WTC11 (cell line): ENCODE measurements around the gene NFIX. TPM values are rescaled to one million over a fixed set of nuclear protein-coding genes. Genes with fewer than 3 reads are reported as not detected.

ENCODE experiments used
- ELF4 ChIP-seq: sonication (generic); formaldehyde crosslinking; IDR thresholded peaks from 2 replicates; pipeline ENCODE4 v1.8.1; 2022; ENCODE audit warnings: low read depth, mild to moderate bottlenecking, moderate library complexity, missing genetic modification reagents
- EMX1 ChIP-seq: fragments of 250-450 bp; sonication (Bioruptor Pico); IDR thresholded peaks from 2 replicates; pipeline ENCODE4 v1.8.0; 2021; ENCODE audit warnings: mild to moderate bottlenecking
- ETV6 ChIP-seq: sonication (generic); formaldehyde crosslinking; IDR thresholded peaks from 2 replicates; pipeline ENCODE4 v1.8.1; 2022; ENCODE audit warnings: mild to moderate bottlenecking, missing genetic modification reagents
- FOXP1 ChIP-seq: sonication (generic); formaldehyde crosslinking; IDR thresholded peaks from 2 replicates; pipeline ENCODE4 v1.8.0; 2022; ENCODE audit warnings: missing genetic modification reagents, mild to moderate bottlenecking, moderate library complexity, borderline replicate concordance
- GTF2I ChIP-seq: fragments of 250-450 bp; sonication (Bioruptor Pico); conservative IDR thresholded peaks from 2 replicates; pipeline ENCODE4 v1.4.0; 2021; ENCODE audit warnings: mild to moderate bottlenecking
- JAZF1 ChIP-seq: fragments of 250-450 bp; sonication (Bioruptor Pico); IDR thresholded peaks from 2 replicates; pipeline ENCODE4 v1.9.0; 2021; ENCODE audit warnings: moderate library complexity, mild to moderate bottlenecking, inconsistent platforms
- KAT7 ChIP-seq: sonication (generic); formaldehyde crosslinking; IDR thresholded peaks from 2 replicates; pipeline ENCODE4 v1.8.1; 2023; ENCODE audit warnings: missing genetic modification reagents, mild to moderate bottlenecking, borderline replicate concordance
- NFATC4 ChIP-seq: fragments of 250-450 bp; sonication (Bioruptor Pico); IDR thresholded peaks from 2 replicates; pipeline ENCODE4 v1.9.0; 2021; ENCODE audit warnings: mild to moderate bottlenecking
- TP53 ChIP-seq: sonication (generic); formaldehyde crosslinking; IDR thresholded peaks from 2 replicates; pipeline ENCODE4 v1.8.1; 2023; ENCODE audit warnings: mild to moderate bottlenecking, missing genetic modification reagents
- ZNF232 ChIP-seq: sonication (generic); formaldehyde crosslinking; IDR thresholded peaks from 2 replicates; pipeline ENCODE4 v1.8.0; 2022; ENCODE audit warnings: mild to moderate bottlenecking, missing genetic modification reagents
- total RNA-seq: library from RNA; stranded (reverse); gene quantifications from 3 replicates; pipeline ENCODE4 v1.2.3, GENCODE V29; 2021
- TF ChIP-seq, protein P1 (sequence below): sonication (generic); formaldehyde crosslinking; IDR thresholded peaks from 2 replicates; pipeline ENCODE4 v1.8.1; 2023; ENCODE audit warnings: mild to moderate bottlenecking, missing genetic modification reagents
- TF ChIP-seq, protein P2 (sequence below): sonication (generic); formaldehyde crosslinking; IDR thresholded peaks from 2 replicates; pipeline ENCODE4 v1.8.1; 2022; ENCODE audit warnings: mild to moderate bottlenecking, moderate library complexity, missing genetic modification reagents
- TF ChIP-seq, protein P3 (sequence below): sonication (generic); formaldehyde crosslinking; IDR thresholded peaks from 2 replicates; pipeline ENCODE4 v1.8.0; 2023; ENCODE audit warnings: missing genetic modification reagents
- TF ChIP-seq, protein P4 (sequence below): fragments of 250-450 bp; sonication (Bioruptor Pico); IDR thresholded peaks from 2 replicates; pipeline ENCODE4 v1.9.0; 2021; ENCODE audit warnings: mild to moderate bottlenecking
- TF ChIP-seq, protein P5 (sequence below): sonication (generic); formaldehyde crosslinking; IDR thresholded peaks from 2 replicates; pipeline ENCODE4 v1.8.0; 2022; ENCODE audit warnings: missing genetic modification reagents
- TF ChIP-seq, protein P6 (sequence below): sonication (generic); formaldehyde crosslinking; IDR thresholded peaks from 2 replicates; pipeline ENCODE4 v1.8.1; 2023; ENCODE audit warnings: mild to moderate bottlenecking, missing genetic modification reagents, borderline replicate concordance
- TF ChIP-seq, protein P7 (sequence below): sonication (generic); formaldehyde crosslinking; conservative IDR thresholded peaks from 2 replicates; pipeline ENCODE4 v1.8.1; 2023; ENCODE audit warnings: mild to moderate bottlenecking, low read depth, missing genetic modification reagents, moderate library complexity
- TF ChIP-seq, protein P8 (sequence below): sonication (generic); formaldehyde crosslinking; IDR thresholded peaks from 2 replicates; pipeline ENCODE4 v1.8.0; 2022; ENCODE audit warnings: mild to moderate bottlenecking, missing genetic modification reagents
- TF ChIP-seq, protein P9 (sequence below): sonication (generic); formaldehyde crosslinking; IDR thresholded peaks from 2 replicates; pipeline ENCODE4 v1.8.1; 2022; ENCODE audit warnings: missing genetic modification reagents, borderline replicate concordance
- TF ChIP-seq, protein P10 (sequence below): sonication (generic); formaldehyde crosslinking; IDR thresholded peaks from 2 replicates; pipeline ENCODE4 v1.8.0; 2022; ENCODE audit warnings: mild to moderate bottlenecking, missing genetic modification reagents

NFIX gene
- total RNA-seq, 1 experiment from 2014 or later = 1.4 TPM

DNA sequence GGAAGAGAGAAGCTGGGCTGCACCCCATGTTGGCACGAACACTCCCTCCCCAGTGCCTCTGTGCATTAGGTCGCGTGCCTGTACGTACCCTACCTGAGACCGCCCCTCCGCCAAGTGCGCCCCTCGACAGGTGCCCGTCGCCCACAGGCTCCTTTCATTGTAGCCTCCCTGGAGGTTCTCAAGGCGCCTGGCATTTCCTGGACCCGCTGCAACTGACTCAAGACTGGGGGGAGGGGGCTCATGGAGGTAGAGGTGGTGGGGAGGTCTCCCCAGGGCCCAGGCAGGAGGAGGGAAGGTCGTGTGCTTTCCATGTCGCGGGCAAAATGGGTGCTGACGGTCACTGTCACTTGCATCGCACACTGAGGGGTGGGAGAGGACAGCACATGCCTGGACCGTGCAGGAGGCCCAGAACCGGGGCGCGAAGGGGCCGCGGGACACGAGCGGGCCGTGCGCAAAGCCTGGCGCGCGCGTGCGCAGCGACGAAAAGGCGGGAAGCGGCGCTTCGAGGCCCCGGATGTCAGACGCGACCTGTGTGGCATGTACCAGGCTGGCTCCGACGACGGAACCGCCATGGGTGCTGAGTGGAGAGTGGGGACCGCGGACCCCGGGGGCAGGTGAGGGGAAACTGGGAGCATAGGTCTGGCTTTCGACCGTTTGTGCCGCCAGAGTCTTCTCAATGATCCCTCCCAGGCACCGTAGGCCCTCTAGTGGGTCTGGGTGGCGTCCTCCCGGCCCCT, 16.5 kb downstream of the NFIX start (continued):
- TF ChIP-seq, protein P1, sequence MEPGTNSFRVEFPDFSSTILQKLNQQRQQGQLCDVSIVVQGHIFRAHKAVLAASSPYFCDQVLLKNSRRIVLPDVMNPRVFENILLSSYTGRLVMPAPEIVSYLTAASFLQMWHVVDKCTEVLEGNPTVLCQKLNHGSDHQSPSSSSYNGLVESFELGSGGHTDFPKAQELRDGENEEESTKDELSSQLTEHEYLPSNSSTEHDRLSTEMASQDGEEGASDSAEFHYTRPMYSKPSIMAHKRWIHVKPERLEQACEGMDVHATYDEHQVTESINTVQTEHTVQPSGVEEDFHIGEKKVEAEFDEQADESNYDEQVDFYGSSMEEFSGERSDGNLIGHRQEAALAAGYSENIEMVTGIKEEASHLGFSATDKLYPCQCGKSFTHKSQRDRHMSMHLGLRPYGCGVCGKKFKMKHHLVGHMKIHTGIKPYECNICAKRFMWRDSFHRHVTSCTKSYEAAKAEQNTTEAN = peak; percentile 95
- TF ChIP-seq, protein P2, sequence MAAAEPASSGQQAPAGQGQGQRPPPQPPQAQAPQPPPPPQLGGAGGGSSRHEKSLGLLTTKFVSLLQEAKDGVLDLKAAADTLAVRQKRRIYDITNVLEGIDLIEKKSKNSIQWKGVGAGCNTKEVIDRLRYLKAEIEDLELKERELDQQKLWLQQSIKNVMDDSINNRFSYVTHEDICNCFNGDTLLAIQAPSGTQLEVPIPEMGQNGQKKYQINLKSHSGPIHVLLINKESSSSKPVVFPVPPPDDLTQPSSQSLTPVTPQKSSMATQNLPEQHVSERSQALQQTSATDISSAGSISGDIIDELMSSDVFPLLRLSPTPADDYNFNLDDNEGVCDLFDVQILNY (CRISPR knock-in tag) = peak; percentile 92
- TF ChIP-seq, protein P3, sequence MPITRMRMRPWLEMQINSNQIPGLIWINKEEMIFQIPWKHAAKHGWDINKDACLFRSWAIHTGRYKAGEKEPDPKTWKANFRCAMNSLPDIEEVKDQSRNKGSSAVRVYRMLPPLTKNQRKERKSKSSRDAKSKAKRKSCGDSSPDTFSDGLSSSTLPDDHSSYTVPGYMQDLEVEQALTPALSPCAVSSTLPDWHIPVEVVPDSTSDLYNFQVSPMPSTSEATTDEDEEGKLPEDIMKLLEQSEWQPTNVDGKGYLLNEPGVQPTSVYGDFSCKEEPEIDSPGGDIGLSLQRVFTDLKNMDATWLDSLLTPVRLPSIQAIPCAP (CRISPR knock-in tag) = peak; percentile 97
- TF ChIP-seq, protein P4, sequence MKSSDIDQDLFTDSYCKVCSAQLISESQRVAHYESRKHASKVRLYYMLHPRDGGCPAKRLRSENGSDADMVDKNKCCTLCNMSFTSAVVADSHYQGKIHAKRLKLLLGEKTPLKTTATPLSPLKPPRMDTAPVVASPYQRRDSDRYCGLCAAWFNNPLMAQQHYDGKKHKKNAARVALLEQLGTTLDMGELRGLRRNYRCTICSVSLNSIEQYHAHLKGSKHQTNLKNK (CRISPR knock-in tag) = no peak
- TF ChIP-seq EMX1 (CRISPR knock-in tag) (no peak), ETV6 (CRISPR knock-in tag) (peak; percentile 92), ZNF232 (CRISPR knock-in tag) (peak; percentile 77; the same call in 1 of the 2 replicates), FOXP1 (peak; percentile 99), GTF2I (CRISPR knock-in tag) (no peak), NFATC4 (CRISPR knock-in tag) (no peak), TP53 (CRISPR knock-in tag) (peak; percentile 97), ELF4 (peak; percentile 91), KAT7 (CRISPR knock-in tag) (peak; percentile 95; the same call in 1 of the 2 replicates), JAZF1 (CRISPR knock-in tag) (no peak)
- TF ChIP-seq, protein P5, sequence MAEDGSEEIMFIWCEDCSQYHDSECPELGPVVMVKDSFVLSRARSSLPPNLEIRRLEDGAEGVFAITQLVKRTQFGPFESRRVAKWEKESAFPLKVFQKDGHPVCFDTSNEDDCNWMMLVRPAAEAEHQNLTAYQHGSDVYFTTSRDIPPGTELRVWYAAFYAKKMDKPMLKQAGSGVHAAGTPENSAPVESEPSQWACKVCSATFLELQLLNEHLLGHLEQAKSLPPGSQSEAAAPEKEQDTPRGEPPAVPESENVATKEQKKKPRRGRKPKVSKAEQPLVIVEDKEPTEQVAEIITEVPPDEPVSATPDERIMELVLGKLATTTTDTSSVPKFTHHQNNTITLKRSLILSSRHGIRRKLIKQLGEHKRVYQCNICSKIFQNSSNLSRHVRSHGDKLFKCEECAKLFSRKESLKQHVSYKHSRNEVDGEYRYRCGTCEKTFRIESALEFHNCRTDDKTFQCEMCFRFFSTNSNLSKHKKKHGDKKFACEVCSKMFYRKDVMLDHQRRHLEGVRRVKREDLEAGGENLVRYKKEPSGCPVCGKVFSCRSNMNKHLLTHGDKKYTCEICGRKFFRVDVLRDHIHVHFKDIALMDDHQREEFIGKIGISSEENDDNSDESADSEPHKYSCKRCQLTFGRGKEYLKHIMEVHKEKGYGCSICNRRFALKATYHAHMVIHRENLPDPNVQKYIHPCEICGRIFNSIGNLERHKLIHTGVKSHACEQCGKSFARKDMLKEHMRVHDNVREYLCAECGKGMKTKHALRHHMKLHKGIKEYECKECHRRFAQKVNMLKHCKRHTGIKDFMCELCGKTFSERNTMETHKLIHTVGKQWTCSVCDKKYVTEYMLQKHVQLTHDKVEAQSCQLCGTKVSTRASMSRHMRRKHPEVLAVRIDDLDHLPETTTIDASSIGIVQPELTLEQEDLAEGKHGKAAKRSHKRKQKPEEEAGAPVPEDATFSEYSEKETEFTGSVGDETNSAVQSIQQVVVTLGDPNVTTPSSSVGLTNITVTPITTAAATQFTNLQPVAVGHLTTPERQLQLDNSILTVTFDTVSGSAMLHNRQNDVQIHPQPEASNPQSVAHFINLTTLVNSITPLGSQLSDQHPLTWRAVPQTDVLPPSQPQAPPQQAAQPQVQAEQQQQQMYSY (CRISPR knock-in tag) = peak; percentile 78
- TF ChIP-seq, protein P6, sequence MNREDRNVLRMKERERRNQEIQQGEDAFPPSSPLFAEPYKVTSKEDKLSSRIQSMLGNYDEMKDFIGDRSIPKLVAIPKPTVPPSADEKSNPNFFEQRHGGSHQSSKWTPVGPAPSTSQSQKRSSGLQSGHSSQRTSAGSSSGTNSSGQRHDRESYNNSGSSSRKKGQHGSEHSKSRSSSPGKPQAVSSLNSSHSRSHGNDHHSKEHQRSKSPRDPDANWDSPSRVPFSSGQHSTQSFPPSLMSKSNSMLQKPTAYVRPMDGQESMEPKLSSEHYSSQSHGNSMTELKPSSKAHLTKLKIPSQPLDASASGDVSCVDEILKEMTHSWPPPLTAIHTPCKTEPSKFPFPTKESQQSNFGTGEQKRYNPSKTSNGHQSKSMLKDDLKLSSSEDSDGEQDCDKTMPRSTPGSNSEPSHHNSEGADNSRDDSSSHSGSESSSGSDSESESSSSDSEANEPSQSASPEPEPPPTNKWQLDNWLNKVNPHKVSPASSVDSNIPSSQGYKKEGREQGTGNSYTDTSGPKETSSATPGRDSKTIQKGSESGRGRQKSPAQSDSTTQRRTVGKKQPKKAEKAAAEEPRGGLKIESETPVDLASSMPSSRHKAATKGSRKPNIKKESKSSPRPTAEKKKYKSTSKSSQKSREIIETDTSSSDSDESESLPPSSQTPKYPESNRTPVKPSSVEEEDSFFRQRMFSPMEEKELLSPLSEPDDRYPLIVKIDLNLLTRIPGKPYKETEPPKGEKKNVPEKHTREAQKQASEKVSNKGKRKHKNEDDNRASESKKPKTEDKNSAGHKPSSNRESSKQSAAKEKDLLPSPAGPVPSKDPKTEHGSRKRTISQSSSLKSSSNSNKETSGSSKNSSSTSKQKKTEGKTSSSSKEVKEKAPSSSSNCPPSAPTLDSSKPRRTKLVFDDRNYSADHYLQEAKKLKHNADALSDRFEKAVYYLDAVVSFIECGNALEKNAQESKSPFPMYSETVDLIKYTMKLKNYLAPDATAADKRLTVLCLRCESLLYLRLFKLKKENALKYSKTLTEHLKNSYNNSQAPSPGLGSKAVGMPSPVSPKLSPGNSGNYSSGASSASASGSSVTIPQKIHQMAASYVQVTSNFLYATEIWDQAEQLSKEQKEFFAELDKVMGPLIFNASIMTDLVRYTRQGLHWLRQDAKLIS (CRISPR knock-in tag) = peak; percentile 78; the same call in 1 of the 2 replicates
- TF ChIP-seq, protein P7, sequence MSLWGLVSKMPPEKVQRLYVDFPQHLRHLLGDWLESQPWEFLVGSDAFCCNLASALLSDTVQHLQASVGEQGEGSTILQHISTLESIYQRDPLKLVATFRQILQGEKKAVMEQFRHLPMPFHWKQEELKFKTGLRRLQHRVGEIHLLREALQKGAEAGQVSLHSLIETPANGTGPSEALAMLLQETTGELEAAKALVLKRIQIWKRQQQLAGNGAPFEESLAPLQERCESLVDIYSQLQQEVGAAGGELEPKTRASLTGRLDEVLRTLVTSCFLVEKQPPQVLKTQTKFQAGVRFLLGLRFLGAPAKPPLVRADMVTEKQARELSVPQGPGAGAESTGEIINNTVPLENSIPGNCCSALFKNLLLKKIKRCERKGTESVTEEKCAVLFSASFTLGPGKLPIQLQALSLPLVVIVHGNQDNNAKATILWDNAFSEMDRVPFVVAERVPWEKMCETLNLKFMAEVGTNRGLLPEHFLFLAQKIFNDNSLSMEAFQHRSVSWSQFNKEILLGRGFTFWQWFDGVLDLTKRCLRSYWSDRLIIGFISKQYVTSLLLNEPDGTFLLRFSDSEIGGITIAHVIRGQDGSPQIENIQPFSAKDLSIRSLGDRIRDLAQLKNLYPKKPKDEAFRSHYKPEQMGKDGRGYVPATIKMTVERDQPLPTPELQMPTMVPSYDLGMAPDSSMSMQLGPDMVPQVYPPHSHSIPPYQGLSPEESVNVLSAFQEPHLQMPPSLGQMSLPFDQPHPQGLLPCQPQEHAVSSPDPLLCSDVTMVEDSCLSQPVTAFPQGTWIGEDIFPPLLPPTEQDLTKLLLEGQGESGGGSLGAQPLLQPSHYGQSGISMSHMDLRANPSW (CRISPR knock-in tag) = no peak
- TF ChIP-seq, protein P8, sequence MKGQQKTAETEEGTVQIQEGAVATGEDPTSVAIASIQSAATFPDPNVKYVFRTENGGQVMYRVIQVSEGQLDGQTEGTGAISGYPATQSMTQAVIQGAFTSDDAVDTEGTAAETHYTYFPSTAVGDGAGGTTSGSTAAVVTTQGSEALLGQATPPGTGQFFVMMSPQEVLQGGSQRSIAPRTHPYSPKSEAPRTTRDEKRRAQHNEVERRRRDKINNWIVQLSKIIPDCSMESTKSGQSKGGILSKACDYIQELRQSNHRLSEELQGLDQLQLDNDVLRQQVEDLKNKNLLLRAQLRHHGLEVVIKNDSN (CRISPR knock-in tag) = peak; percentile 84
- TF ChIP-seq, protein P9, sequence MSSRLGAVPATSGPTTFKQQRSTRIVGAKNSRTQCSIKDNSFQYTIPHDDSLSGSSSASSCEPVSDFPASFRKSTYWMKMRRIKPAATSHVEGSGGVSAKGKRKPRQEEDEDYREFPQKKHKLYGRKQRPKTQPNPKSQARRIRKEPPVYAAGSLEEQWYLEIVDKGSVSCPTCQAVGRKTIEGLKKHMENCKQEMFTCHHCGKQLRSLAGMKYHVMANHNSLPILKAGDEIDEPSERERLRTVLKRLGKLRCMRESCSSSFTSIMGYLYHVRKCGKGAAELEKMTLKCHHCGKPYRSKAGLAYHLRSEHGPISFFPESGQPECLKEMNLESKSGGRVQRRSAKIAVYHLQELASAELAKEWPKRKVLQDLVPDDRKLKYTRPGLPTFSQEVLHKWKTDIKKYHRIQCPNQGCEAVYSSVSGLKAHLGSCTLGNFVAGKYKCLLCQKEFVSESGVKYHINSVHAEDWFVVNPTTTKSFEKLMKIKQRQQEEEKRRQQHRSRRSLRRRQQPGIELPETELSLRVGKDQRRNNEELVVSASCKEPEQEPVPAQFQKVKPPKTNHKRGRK (CRISPR knock-in tag) = no peak
- TF ChIP-seq, protein P10, sequence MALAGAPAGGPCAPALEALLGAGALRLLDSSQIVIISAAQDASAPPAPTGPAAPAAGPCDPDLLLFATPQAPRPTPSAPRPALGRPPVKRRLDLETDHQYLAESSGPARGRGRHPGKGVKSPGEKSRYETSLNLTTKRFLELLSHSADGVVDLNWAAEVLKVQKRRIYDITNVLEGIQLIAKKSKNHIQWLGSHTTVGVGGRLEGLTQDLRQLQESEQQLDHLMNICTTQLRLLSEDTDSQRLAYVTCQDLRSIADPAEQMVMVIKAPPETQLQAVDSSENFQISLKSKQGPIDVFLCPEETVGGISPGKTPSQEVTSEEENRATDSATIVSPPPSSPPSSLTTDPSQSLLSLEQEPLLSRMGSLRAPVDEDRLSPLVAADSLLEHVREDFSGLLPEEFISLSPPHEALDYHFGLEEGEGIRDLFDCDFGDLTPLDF (CRISPR knock-in tag) = peak; percentile 98
